Smooth muscle cell (in vitro differentiated cells): Measurements from ENCODE around the gene CLIC5. TPM values are rescaled to one million over a fixed set of nuclear protein-coding genes. Genes with fewer than 3 reads are reported as not detected.

ENCODE experiments used
- DNase-seq: peaks from one replicate; lab custom pipeline; 2025; ENCODE audit not compliant: unreplicated experiment; lab: John Stamatoyannopoulos, UW
- H2AFZ ChIP-seq: fragments of 200-600 bp; sonication (generic); 2 replicates; pipeline ENCODE4 v1.6.0; 2016; ENCODE audit warnings: antibody characterized with exemption, low read depth, mild to moderate bottlenecking
- H3F3A ChIP-seq: fragments of 200-600 bp; sonication (generic); 2 replicates; pipeline ENCODE4 v1.6.0; 2017; ENCODE audit warnings: antibody characterized with exemption, low read depth
- H3K27ac ChIP-seq: fragments of 200-600 bp; sonication (generic); 2 replicates; pipeline ENCODE4 v1.5.1; 2016; ENCODE audit warnings: low read depth, mild to moderate bottlenecking
- H3K27me3 ChIP-seq: fragments of 200-600 bp; sonication (generic); 2 replicates; pipeline ENCODE4 v1.6.1; 2016; ENCODE audit warnings: low read depth, mild to moderate bottlenecking
- H3K36me3 ChIP-seq: fragments of 200-600 bp; sonication (generic); 2 replicates; pipeline ENCODE4 v1.5.1; 2016; ENCODE audit warnings: low read depth
- H3K4me1 ChIP-seq: fragments of 200-600 bp; sonication (generic); 2 replicates; pipeline ENCODE4 v1.5.1; 2016; ENCODE audit warnings: low read depth
- H3K4me2 ChIP-seq: fragments of 200-600 bp; sonication (generic); 2 replicates; pipeline ENCODE4 v1.6.0; 2016; ENCODE audit warnings: mild to moderate bottlenecking
- H3K4me3 ChIP-seq: fragments of 200-600 bp; sonication (generic); 2 replicates; pipeline ENCODE4 v1.5.1; 2016; ENCODE audit warnings: mild to moderate bottlenecking
- H3K79me2 ChIP-seq: fragments of 200-600 bp; sonication (generic); 2 replicates; pipeline ENCODE4 v1.6.0; 2016; ENCODE audit warnings: low read depth, mild to moderate bottlenecking
- H3K9ac ChIP-seq: fragments of 200-600 bp; sonication (generic); 2 replicates; pipeline ENCODE4 v1.6.0; 2016; ENCODE audit warnings: low read depth
- H3K9me3 ChIP-seq: fragments of 200-600 bp; sonication (generic); replicated peaks from 2 replicates; pipeline ENCODE4 v1.5.1; 2016; ENCODE audit warnings: low read depth
- H4K20me1 ChIP-seq: fragments of 200-600 bp; sonication (generic); 2 replicates; pipeline ENCODE4 v1.6.0; 2016; ENCODE audit warnings: low read depth
- CTCF ChIP-seq: fragments of 200-600 bp; sonication (generic); IDR thresholded peaks from 2 replicates; pipeline ENCODE4 v1.5.1; 2017; ENCODE audit warnings: borderline replicate concordance, mild to moderate bottlenecking, antibody characterized with exemption; ENCODE audit not compliant: insufficient read depth, poor library complexity, severe bottlenecking
- WGBS: methylation state at CpG from one replicate; pipeline ENCODE4 v1.1.7; 2016; ENCODE audit warnings: low lambda C conversion rate; 5-methylcytosine and 5-hydroxymethylcytosine counted together
- polyA plus RNA-seq: library from polyadenylated mRNA; unstranded; fragments of >200 nt; fragmentation: Nextera tagmentation; extraction: Ambion mirVana; gene quantifications from 2 replicates; pipeline ENCODE4 v1.2.1, GENCODE V29; 2016
- total RNA-seq: library from RNA; depleted of rRNA; stranded (reverse); fragments of >200 nt; gene quantifications from 2 replicates; pipeline ENCODE4 v1.2.3, GENCODE V29; 2014

Gene CLIC5
- total and polyA plus RNA-seq, 2 experiments from 2014 or later: 0.97 to 4.4 TPM

GRCh38 chr6:45880676-45881075 lies 135.0 kb downstream of the CLIC5 start:
- Histone ChIP-seq H3K4me1 (no peaks in the 10 kb centered on the region), H3K79me2 (no peaks in the 10 kb centered on the region), H3K4me2 (no peak overlapping the region), H3K36me3 (no peaks in the 10 kb centered on the region), H3F3A (no peaks in the 10 kb centered on the region), H3K27ac (no peak overlapping the region), H3K27me3 (peaks cover 61% of the 10 kb centered on the region), H3K9me3 (no peaks in the 10 kb centered on the region), H3K4me3 (no peak overlapping the region), H3K9ac (no peak overlapping the region), H2AFZ (no peak overlapping the region), H4K20me1 (no peaks in the 10 kb centered on the region)
- no peak for DNase-seq
- 69% methylated on average over 6 of the region's 6 CpGs for WGBS
- TF ChIP-seq CTCF: no peak

GRCh38 chr6:45880159-45880558 lies 135.5 kb downstream of the CLIC5 start:
- H3K36me3 ChIP-seq: no peaks in the 10 kb centered on the region
- H4K20me1 ChIP-seq: no peaks in the 10 kb centered on the region
- no peaks in the 10 kb centered on the region for H3K4me1 ChIP-seq
- peaks cover 58% of the 10 kb centered on the region for H3K27me3 ChIP-seq
- no peaks in the 10 kb centered on the region for H3K79me2 ChIP-seq
- no peaks in the 10 kb centered on the region for H3K9me3 ChIP-seq
- no peaks in the 10 kb centered on the region for H3F3A ChIP-seq
- H3K27ac ChIP-seq: no peak overlapping the region
- no peak overlapping the region for H2AFZ ChIP-seq
- WGBS: 28% methylated on average over 5 of the region's 5 CpGs
- no peak for DNase-seq
- TF ChIP-seq CTCF: no peak
- no peak overlapping the region for H3K4me3 ChIP-seq
- H3K9ac ChIP-seq: no peak overlapping the region
- no peak overlapping the region for H3K4me2 ChIP-seq

GRCh38 chr6:45877970-45878590 lies 137.6 kb downstream of the CLIC5 start:
- no peak overlapping the region for H3K27ac ChIP-seq
- H3K4me1 ChIP-seq: no peaks in the 10 kb centered on the region
- no peak overlapping the region for H3K4me2 ChIP-seq
- H2AFZ ChIP-seq: no peak overlapping the region
- H3K9ac ChIP-seq: no peak overlapping the region
- H3K4me3 ChIP-seq: no peak overlapping the region
- 84% methylated on average over 5 of the region's 5 CpGs for WGBS
- no peaks in the 10 kb centered on the region for H3K36me3 ChIP-seq
- no peak for TF ChIP-seq CTCF
- H3K27me3 ChIP-seq: peaks cover 60% of the 10 kb centered on the region
- DNase-seq: no peak
- no peaks in the 10 kb centered on the region for H3K79me2 ChIP-seq
- no peaks in the 10 kb centered on the region for H4K20me1 ChIP-seq
- H3K9me3 ChIP-seq: no peaks in the 10 kb centered on the region
- no peaks in the 10 kb centered on the region for H3F3A ChIP-seq

- H3K36me3 ChIP-seq: no peaks in the 10 kb centered on the region
- 92% methylated on average over 7 of the region's 7 CpGs for WGBS
Measured at GRCh38 chr6:45872827-45873365, 142.8 kb downstream of the CLIC5 start.

More at GRCh38 chr6:45872827-45873365, 142.8 kb downstream of the CLIC5 start:
- no peak for DNase-seq
- no peaks in the 10 kb centered on the region for H4K20me1 ChIP-seq
- H3K9ac ChIP-seq: no peak overlapping the region
- H3F3A ChIP-seq: no peaks in the 10 kb centered on the region
- no peak overlapping the region for H3K27ac ChIP-seq
- H3K27me3 ChIP-seq: peaks cover 37% of the 10 kb centered on the region
- H3K4me2 ChIP-seq: no peak overlapping the region
- no peak for TF ChIP-seq CTCF
- H3K4me3 ChIP-seq: no peak overlapping the region
- H2AFZ ChIP-seq: no peak overlapping the region
- no peaks in the 10 kb centered on the region for H3K4me1 ChIP-seq
- no peaks in the 10 kb centered on the region for H3K79me2 ChIP-seq
- H3K9me3 ChIP-seq: no peaks in the 10 kb centered on the region
